ENCODE measurements around the gene ESF1.

ESF1 gene

GRCh38 chr20:13671916-13672378 is 112.8 kb downstream of the ESF1 start:
- DNase-seq, result no peak

GRCh38 chr20:13671512-13671911 is 113.2 kb downstream of the ESF1 start:
- DNase-seq, result no peak

GRCh38 chr20:13670160-13670559 is 114.6 kb downstream of the ESF1 start:
- no peak for DNase-seq

- no peak for DNase-seq
Measured at GRCh38 chr20:13665709-13666395, 118.9 kb downstream of the ESF1 start.
